PFSK-1 (cell line): Measurements from ENCODE around the gene RAD51AP2.

Experiments used
- FOXP2 ChIP-seq: optimal IDR thresholded peaks from 2 replicates; pipeline ENCODE3; 2011; ENCODE audit warnings: borderline replicate concordance, control low read depth, inconsistent platforms; ENCODE audit not compliant: insufficient read depth; ENCODE audit errors: extremely low read length, extremely low read depth
- POLR2AphosphoS5 ChIP-seq: IDR thresholded peaks from 2 replicates; pipeline ENCODE4 v1.6.1; 2012; ENCODE audit warnings: low read depth, mild to moderate bottlenecking, control low read depth, low read length, moderate library complexity
- REST ChIP-seq, 2 experiments: IDR thresholded peaks; 2 replicates each; pipeline versions ENCODE4 v1.6.1 to v1.8.0; 2011 to 2012; ENCODE audit warnings: low read depth in 2 of 2, low read length in 2 of 2, control low read depth in 1 of 2, inconsistent platforms in 1 of 2, mild to moderate bottlenecking in 1 of 2, moderate library complexity in 1 of 2; ENCODE audit not compliant: insufficient read depth in 1 of 2
- SIN3A ChIP-seq: IDR thresholded peaks from 2 replicates; pipeline ENCODE4 v1.6.1; 2012; ENCODE audit warnings: mild to moderate bottlenecking, low read length, moderate library complexity, borderline replicate concordance; ENCODE audit not compliant: insufficient read depth
- TAF1 ChIP-seq: IDR thresholded peaks from 2 replicates; pipeline ENCODE4 v1.6.1; 2012; ENCODE audit warnings: low read length, control low read depth, borderline replicate concordance; ENCODE audit not compliant: insufficient read depth

RAD51AP2 gene

GRCh38 chr2:17547737-17548136, 29.5 kb upstream of the RAD51AP2 start:
- TF ChIP-seq SIN3A (no peak), FOXP2 (no peak), POLR2AphosphoS5 (no peak), TAF1 (no peak), REST (IDR thresholded peaks at IDR 0.05; ENCODE audit: insufficient read depth in 1 of 2, low read depth in 2 of 2, low read length in 2 of 2) (no peak)

GRCh38 chr2:17547237-17547636, 29.0 kb upstream of the RAD51AP2 start:
- TF ChIP-seq POLR2AphosphoS5: no peak
- no peak for TF ChIP-seq REST (IDR thresholded peaks at IDR 0.05; ENCODE audit: insufficient read depth in 1 of 2, low read depth in 2 of 2, low read length in 2 of 2)
- no peak for TF ChIP-seq SIN3A
- no peak for TF ChIP-seq TAF1
- TF ChIP-seq FOXP2: no peak

GRCh38 chr2:17545680-17546613, 27.7 kb upstream of the RAD51AP2 start:
- TF ChIP-seq TAF1 (no peak), SIN3A (no peak), FOXP2 (no peak), POLR2AphosphoS5 (no peak), REST (IDR thresholded peaks at IDR 0.05; ENCODE audit: insufficient read depth in 1 of 2, low read depth in 2 of 2, low read length in 2 of 2) (no peak)

GRCh38 chr2:17544256-17544655, 26.0 kb upstream of the RAD51AP2 start:
- no peak for TF ChIP-seq SIN3A
- no peak for TF ChIP-seq REST (IDR thresholded peaks at IDR 0.05; ENCODE audit: insufficient read depth in 1 of 2, low read depth in 2 of 2, low read length in 2 of 2)
- TF ChIP-seq TAF1: no peak
- no peak for TF ChIP-seq FOXP2

GRCh38 chr2:17543848-17544247, 25.6 kb upstream of the RAD51AP2 start:
- TF ChIP-seq TAF1 (no peak), REST (IDR thresholded peaks at IDR 0.05; ENCODE audit: insufficient read depth in 1 of 2, low read depth in 2 of 2, low read length in 2 of 2) (no peak), FOXP2 (no peak), SIN3A (no peak), POLR2AphosphoS5 (no peak)
